K562 (cell line): Measurements from ENCODE around the gene GPR152. TPM values are rescaled to one million over a fixed set of nuclear protein-coding genes. Genes with fewer than 3 reads are reported as not detected.

ENCODE experiments used
- ATAC-seq: fragments of 200-7000 bp; cut with Tn5 transposase; 3 replicates; pipeline ENCODE4 v1.9.1; 2020; ENCODE audit warnings: moderate library complexity
- BruUV-seq: library from RNA; stranded (reverse); fragments of 400-500 nt; replicated peaks from 2 replicates; lab custom pipeline; 2021; lab: Mats Ljungman, UMichigan
- CTCF ChIA-PET: fragments of 300-600 bp; formaldehyde crosslinking; extraction: SDS; loops from one replicate; lab custom pipeline; 2021; ENCODE audit warnings: low intra/inter-chr PET ratio; lab: Yijun Ruan, JAX
- POLR2A ChIA-PET: fragments of 300-600, 350-650 bp; sonication (Branson Sonifier 250); formaldehyde crosslinking; extraction: SDS; loops from one replicate; lab custom pipeline; 2021; ENCODE audit warnings: antibody characterized with exemption, inconsistent platforms; lab: Yijun Ruan, JAX
- DNase-seq, 4 experiments: peaks; one replicate each; pipeline versions ENCODE4 v3.0.0 to v3.0.0-alpha.2; 2011 to 2018; ENCODE audit warnings: low spot score in 3 of 4, mixed read lengths in 3 of 4; ENCODE audit errors: extremely low read depth in 1 of 4
- FAIRE-seq: peaks from 2 replicates; lab custom pipeline; 2011; peaks lifted over from hg19 to GRCh38; lab: Jason Lieb, UNC
- H2AFZ ChIP-seq: 2 replicates; pipeline ENCODE4 v1.6.0; 2011; ENCODE audit warnings: low read depth, low read length, control low read depth, inconsistent platforms
- H3K27ac ChIP-seq: fragments of 200-600 bp; 3 replicates; pipeline ENCODE4 v1.8.0; 2011; ENCODE audit warnings: low read depth, mild to moderate bottlenecking, control low read depth, inconsistent platforms, low read length, moderate library complexity, mixed read lengths; ENCODE audit errors: extremely low read depth
- H3K27me3 ChIP-seq, 2 experiments: fragments of 300-600 bp in 1 of 2; 2 replicates in 1 of 2; 3 replicates in 1 of 2; pipeline versions ENCODE4 v1.6.0 to v1.8.0; 2011; ENCODE audit warnings: inconsistent platforms in 2 of 2, low read length in 2 of 2, mild to moderate bottlenecking in 1 of 2, mixed read lengths in 1 of 2, moderate library complexity in 1 of 2; ENCODE audit not compliant: control insufficient read depth in 2 of 2, insufficient read depth in 2 of 2
- H3K36me3 ChIP-seq: fragments of 300-600 bp; 3 replicates; pipeline ENCODE4 v1.8.0; 2011; ENCODE audit warnings: mild to moderate bottlenecking, low read length, inconsistent platforms; ENCODE audit not compliant: control insufficient read depth, insufficient read depth
- H3K4me1 ChIP-seq, 2 experiments: fragments of 200-600 bp in 1 of 2; replicated peaks in 1 of 2; 2 replicates in 1 of 2; 3 replicates in 1 of 2; pipeline versions ENCODE4 v1.5.1 to v1.8.0; 2011; ENCODE audit warnings: inconsistent platforms in 2 of 2, low read length in 2 of 2, mild to moderate bottlenecking in 1 of 2, mixed read lengths in 1 of 2, moderate library complexity in 1 of 2; ENCODE audit not compliant: control insufficient read depth in 2 of 2, insufficient read depth in 2 of 2
- H3K4me2 ChIP-seq: 2 replicates; pipeline ENCODE4 v1.6.1; 2011; ENCODE audit warnings: low read length, control low read depth, inconsistent platforms, mixed read lengths; ENCODE audit not compliant: insufficient read depth
- H3K4me3 ChIP-seq: fragments of 200-600 bp; sonication (generic), shearing (Covaris generic); 2 replicates; pipeline ENCODE4 v1.5.1; 2016; ENCODE audit warnings: control low read depth, inconsistent platforms
- H3K79me2 ChIP-seq: fragments of 200-600 bp; 3 replicates; pipeline ENCODE4 v1.8.0; 2011; ENCODE audit warnings: low read length, inconsistent platforms; ENCODE audit not compliant: control insufficient read depth, insufficient read depth
- H3K9ac ChIP-seq, 2 experiments: 2 replicates each; pipeline versions ENCODE4 v1.6.0 to v1.6.1; 2011; ENCODE audit warnings: low read depth in 2 of 2, low read length in 2 of 2, control low read depth in 1 of 2, inconsistent platforms in 1 of 2, mild to moderate bottlenecking in 1 of 2, mixed read lengths in 1 of 2; ENCODE audit not compliant: insufficient read depth in 1 of 2
- H3K9me1 ChIP-seq: one replicate; pipeline ENCODE4 v1.6.0; 2011; ENCODE audit warnings: inconsistent platforms, mild to moderate bottlenecking, low read length, moderate library complexity; ENCODE audit not compliant: control insufficient read depth, insufficient read depth
- H3K9me3 ChIP-seq: replicated peaks from 2 replicates; pipeline ENCODE4 v1.5.1; 2011; ENCODE audit warnings: low read depth, low read length, inconsistent platforms; ENCODE audit not compliant: control insufficient read depth, insufficient read depth
- H4K20me1 ChIP-seq: replicated peaks from 2 replicates; pipeline ENCODE4 v1.6.1; 2011; ENCODE audit warnings: low read length, inconsistent platforms, mixed read lengths; ENCODE audit not compliant: control insufficient read depth, insufficient read depth
- CBFA2T2 ChIP-seq: fragments of 450-650 bp; conservative IDR thresholded peaks from 2 replicates; pipeline ENCODE4 v1.6.1; 2017; ENCODE audit warnings: mild to moderate bottlenecking
- CBFA2T3 ChIP-seq: fragments of 450-650 bp; IDR thresholded peaks from 2 replicates; pipeline ENCODE4 v1.6.1; 2017
- JUN ChIP-seq, 2 experiments: sonication (generic) in 1 of 2; formaldehyde crosslinking in 1 of 2; IDR thresholded peaks; 2 replicates each; pipeline versions ENCODE4 v1.6.1 to v1.8.0; 2012 to 2022; ENCODE audit warnings: borderline replicate concordance in 2 of 2, mild to moderate bottlenecking in 2 of 2, improper control_type of control experiment in 1 of 2, low read depth in 1 of 2, low read length in 1 of 2, missing genetic modification reagents in 1 of 2
- KDM5B ChIP-seq: fragments of 200-600 bp; sonication (generic); IDR thresholded peaks from 2 replicates; pipeline ENCODE4 v1.6.1; 2012; ENCODE audit warnings: low read depth, mild to moderate bottlenecking, moderate library complexity, low read length, control low read depth, inconsistent platforms; ENCODE audit not compliant: insufficient replicate concordance
- MEIS2 ChIP-seq: fragments of 450-650 bp; IDR thresholded peaks from 2 replicates; pipeline ENCODE4 v1.6.1; 2014; ENCODE audit warnings: mild to moderate bottlenecking; ENCODE audit not compliant: partially characterized antibody
- WGBS: fragments of 100-300 bp; shearing (Covaris generic); methylation state at CpG from one replicate; pipeline ENCODE4 v1.1.6; 2016; ENCODE audit warnings: low coverage, mixed read lengths; ENCODE audit not compliant: insufficient coverage; ENCODE audit errors: missing lambda C conversion rate; 5-methylcytosine and 5-hydroxymethylcytosine counted together
- in situ Hi-C: fragments of 300-500 bp; cut with MboI; formaldehyde crosslinking; loops from 4 replicates; pipeline ENCODE4 v1.15.0; 2018; ENCODE audit warnings: inconsistent platforms, mixed read lengths
- intact Hi-C: fragments of 100-400 bp; cut with micrococcal nuclease; formaldehyde crosslinking; loops from 2 replicates; pipeline ENCODE4 v1.14.2; 2022
- polyA plus RNA-seq, 8 experiments: library from polyadenylated mRNA; depleted of rRNA in 4 of 8; stranded (reverse) in 5 of 8; unstranded in 3 of 8; fragments of >200 nt; fragmentation: Nextera tagmentation in 2 of 8; fragmentation: Illumina TruSeq in 1 of 8; extraction: Ambion mirVana in 2 of 8; extraction: Trizol in 1 of 8; gene quantifications; 2 replicates each; pipeline versions ENCODE4 v1.2.1 to v1.2.3, GENCODE V29; 2011 to 2014; ENCODE audit warnings: inconsistent platforms in 1 of 8, missing spikeins in 1 of 8
- total RNA-seq, 7 experiments: library from RNA; depleted of rRNA in 6 of 7; stranded (reverse); fragments of >200 nt in 6 of 7; fragmentation: Illumina TruSeq in 2 of 7; extraction: Trizol in 2 of 7; gene quantifications; 2 replicates each; pipeline versions ENCODE4 v1.2.1 to v1.2.3, GENCODE V29; 2011 to 2021; ENCODE audit warnings: low replicate concordance in 1 of 7
- TF ChIP-seq, protein P1 (sequence below): sonication (generic); formaldehyde crosslinking; IDR thresholded peaks from 2 replicates; pipeline ENCODE4 v1.9.0; 2022; ENCODE audit warnings: mild to moderate bottlenecking, missing genetic modification reagents
- TF ChIP-seq, protein P2 (sequence below): fragments of 200-800 bp; sonication (Bioruptor generic); IDR thresholded peaks from 2 replicates; pipeline ENCODE4 v1.6.1; 2017; ENCODE audit warnings: missing genetic modification characterization, missing compliant biosample characterization
- TF ChIP-seq, protein P3 (sequence below), 2 experiments: IDR thresholded peaks; 2 replicates each; pipeline ENCODE4 v1.6.1; 2011; ENCODE audit warnings: borderline replicate concordance in 1 of 2, control low read depth in 1 of 2, low read depth in 1 of 2, low read length in 1 of 2, mild to moderate bottlenecking in 1 of 2, mixed read lengths in 1 of 2, moderate library complexity in 1 of 2; ENCODE audit not compliant: insufficient read depth in 1 of 2, insufficient read length in 1 of 2, poor library complexity in 1 of 2, severe bottlenecking in 1 of 2; ENCODE audit errors: extremely low read depth in 1 of 2
- TF ChIP-seq, protein P4 (sequence below): fragments of 450-650 bp; IDR thresholded peaks from 2 replicates; pipeline ENCODE4 v1.6.1; 2016
- TF ChIP-seq, protein P5 (sequence below), 2 experiments: IDR thresholded peaks in 1 of 2; conservative IDR thresholded peaks in 1 of 2; 2 replicates each; pipeline ENCODE4 v1.6.1; 2016; ENCODE audit warnings: low read depth in 2 of 2, mild to moderate bottlenecking in 1 of 2, missing compliant biosample characterization in 1 of 2, missing genetic modification characterization in 1 of 2, moderate library complexity in 1 of 2

Gene GPR152
- total and polyA plus RNA-seq, 9 of the 15 experiments (the other 6 are each of a cell fraction or from before 2014, with no cell fraction given): not detected

DNA sequence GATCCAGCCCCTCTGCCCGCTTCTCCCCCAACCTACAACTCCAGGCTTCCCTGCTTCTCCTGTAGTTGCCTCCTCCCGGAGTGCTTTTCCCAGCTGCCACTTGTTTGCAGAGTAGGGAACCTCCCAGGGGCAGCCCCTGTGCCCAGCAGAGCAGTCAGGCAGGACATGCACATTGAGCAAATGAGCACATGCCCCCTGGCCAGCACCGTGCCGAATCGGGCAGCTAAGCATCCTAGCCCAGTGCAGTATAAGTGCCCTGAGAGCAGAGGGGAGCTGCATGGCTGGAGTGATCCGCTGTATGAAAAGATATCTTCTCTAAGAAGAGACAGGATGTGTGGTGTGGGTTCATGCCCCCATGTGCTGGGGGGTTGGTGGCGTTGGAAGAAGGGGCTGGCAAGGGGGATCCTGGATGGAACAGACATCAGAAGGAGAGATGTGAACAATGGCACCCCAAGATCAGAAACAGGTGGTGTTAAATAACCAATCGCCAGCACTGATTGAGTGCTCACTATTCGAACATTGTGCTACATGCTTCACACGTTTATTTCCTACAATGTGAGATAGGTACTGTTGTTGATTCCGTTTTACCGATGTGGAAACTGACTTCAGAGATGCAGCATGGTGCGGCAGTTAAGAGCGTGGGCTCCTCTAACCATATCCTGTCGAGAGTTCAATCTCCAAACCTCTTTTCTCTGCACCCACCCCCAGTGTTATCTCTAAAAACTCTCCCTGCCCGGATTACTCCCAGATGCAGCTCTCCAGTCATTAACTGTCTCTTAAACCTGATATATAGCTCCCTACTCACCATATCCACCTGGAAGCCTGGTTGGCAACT is 31.5 kb upstream of the GPR152 start:
- POLR2A ChIA-PET: interaction anchor here (0.5 to 0.6 kb wide), 2 partner anchors 122 to 828 kb away, joined by 3 read pairs; no protein-coding TSS in a partner anchor
- Histone ChIP-seq H2AFZ (no peak overlapping the region), H3K36me3 (peaks cover 18% of the 10 kb centered on the region; the same call in 1 of the 3 replicates), H3K4me3 (peak overlapping the region; percentile 49), H3K27me3 (no peaks in the 10 kb centered on the region), H3K9me3 (no peaks in the 10 kb centered on the region), H3K9me1 (no peaks in the 10 kb centered on the region), H3K27ac (peak overlapping the region; percentile 73; the same call in 1 of the 3 replicates), H4K20me1 (no peaks in the 10 kb centered on the region), H3K9ac (peak overlapping the region; percentile 61 to 85; a peak in 3 of 4 replicates), H3K79me2 (peaks cover 34% of the 10 kb centered on the region), H3K4me2 (peak overlapping the region; percentile 78), H3K4me1 (peaks cover 28 to 57% of the 10 kb centered on the region in 2 experiments)
- CTCF ChIA-PET: no interaction called here
- WGBS: 32% methylated on average over 16 of the region's 16 CpGs
- no TSS peak for BruUV-seq
- peak in 2 of 4 experiments; percentile 52 to 56 for DNase-seq
- FAIRE-seq: peak; percentile 78
- intact Hi-C loops: loop anchor here (5.0 kb wide), 1 partner anchor 82 kb away; the partner anchor contains the start of genes PPP1CA and TBC1D10C
- in situ Hi-C loops: no loop called here
- no peak for ATAC-seq
- TF ChIP-seq, protein P1, sequence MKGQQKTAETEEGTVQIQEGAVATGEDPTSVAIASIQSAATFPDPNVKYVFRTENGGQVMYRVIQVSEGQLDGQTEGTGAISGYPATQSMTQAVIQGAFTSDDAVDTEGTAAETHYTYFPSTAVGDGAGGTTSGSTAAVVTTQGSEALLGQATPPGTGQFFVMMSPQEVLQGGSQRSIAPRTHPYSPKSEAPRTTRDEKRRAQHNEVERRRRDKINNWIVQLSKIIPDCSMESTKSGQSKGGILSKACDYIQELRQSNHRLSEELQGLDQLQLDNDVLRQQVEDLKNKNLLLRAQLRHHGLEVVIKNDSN (CRISPR knock-in tag): 0 out of 2 replicates have a peak, but pooled peaks have one; percentile 22
- TF ChIP-seq CBFA2T3 (peak; percentile 63), MEIS2 (peak; percentile 60), JUN (IDR thresholded peaks at IDR 0.05; ENCODE audit: borderline replicate concordance, low read depth, low read length) (no peak), JUN (CRISPR knock-in tag; IDR thresholded peaks at IDR 0.05; ENCODE audit: borderline replicate concordance) (peak; percentile 42; the same call in 1 of the 2 replicates), KDM5B (peak; percentile 12), CBFA2T2 (peak; percentile 44)
- TF ChIP-seq, protein P2, sequence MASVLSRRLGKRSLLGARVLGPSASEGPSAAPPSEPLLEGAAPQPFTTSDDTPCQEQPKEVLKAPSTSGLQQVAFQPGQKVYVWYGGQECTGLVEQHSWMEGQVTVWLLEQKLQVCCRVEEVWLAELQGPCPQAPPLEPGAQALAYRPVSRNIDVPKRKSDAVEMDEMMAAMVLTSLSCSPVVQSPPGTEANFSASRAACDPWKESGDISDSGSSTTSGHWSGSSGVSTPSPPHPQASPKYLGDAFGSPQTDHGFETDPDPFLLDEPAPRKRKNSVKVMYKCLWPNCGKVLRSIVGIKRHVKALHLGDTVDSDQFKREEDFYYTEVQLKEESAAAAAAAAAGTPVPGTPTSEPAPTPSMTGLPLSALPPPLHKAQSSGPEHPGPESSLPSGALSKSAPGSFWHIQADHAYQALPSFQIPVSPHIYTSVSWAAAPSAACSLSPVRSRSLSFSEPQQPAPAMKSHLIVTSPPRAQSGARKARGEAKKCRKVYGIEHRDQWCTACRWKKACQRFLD: peak; percentile 11; the same call in 1 of the 2 replicates
- TF ChIP-seq, protein P3, sequence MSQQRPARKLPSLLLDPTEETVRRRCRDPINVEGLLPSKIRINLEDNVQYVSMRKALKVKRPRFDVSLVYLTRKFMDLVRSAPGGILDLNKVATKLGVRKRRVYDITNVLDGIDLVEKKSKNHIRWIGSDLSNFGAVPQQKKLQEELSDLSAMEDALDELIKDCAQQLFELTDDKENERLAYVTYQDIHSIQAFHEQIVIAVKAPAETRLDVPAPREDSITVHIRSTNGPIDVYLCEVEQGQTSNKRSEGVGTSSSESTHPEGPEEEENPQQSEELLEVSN (IDR thresholded peaks at IDR 0.05; ENCODE audit: borderline replicate concordance in 1 of 2, extremely low read depth in 1 of 2, insufficient read depth in 1 of 2, insufficient read length in 1 of 2, low read depth in 1 of 2, low read length in 1 of 2, poor library complexity in 1 of 2, severe bottlenecking in 1 of 2): peak in 1 of 2 experiments; percentile 8
- TF ChIP-seq, protein P4, sequence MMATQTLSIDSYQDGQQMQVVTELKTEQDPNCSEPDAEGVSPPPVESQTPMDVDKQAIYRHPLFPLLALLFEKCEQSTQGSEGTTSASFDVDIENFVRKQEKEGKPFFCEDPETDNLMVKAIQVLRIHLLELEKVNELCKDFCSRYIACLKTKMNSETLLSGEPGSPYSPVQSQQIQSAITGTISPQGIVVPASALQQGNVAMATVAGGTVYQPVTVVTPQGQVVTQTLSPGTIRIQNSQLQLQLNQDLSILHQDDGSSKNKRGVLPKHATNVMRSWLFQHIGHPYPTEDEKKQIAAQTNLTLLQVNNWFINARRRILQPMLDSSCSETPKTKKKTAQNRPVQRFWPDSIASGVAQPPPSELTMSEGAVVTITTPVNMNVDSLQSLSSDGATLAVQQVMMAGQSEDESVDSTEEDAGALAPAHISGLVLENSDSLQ: 0 out of 2 replicates have a peak, but pooled peaks have one; percentile 36
- TF ChIP-seq, protein P5, sequence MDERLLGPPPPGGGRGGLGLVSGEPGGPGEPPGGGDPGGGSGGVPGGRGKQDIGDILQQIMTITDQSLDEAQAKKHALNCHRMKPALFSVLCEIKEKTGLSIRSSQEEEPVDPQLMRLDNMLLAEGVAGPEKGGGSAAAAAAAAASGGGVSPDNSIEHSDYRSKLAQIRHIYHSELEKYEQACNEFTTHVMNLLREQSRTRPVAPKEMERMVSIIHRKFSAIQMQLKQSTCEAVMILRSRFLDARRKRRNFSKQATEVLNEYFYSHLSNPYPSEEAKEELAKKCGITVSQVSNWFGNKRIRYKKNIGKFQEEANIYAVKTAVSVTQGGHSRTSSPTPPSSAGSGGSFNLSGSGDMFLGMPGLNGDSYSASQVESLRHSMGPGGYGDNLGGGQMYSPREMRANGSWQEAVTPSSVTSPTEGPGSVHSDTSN (CRISPR knock-in tag; IDR thresholded peaks at IDR 0.05; ENCODE audit: low read depth): no peak
- TF ChIP-seq, protein P5 (tag; conservative IDR thresholded peaks at IDR 0.05; ENCODE audit: low read depth): 0 out of 2 replicates have a peak, but pooled peaks have one; percentile 28
